GM19467 (cell line): ENCODE data around the gene ADH1B.
"Not testable (repeated sequence)": the region's sequence is repeated elsewhere in the genome, so short reads cannot be mapped to it uniquely, and the experiment has no call there.

ENCODE experiments used
- ATAC-seq: cut with Tn5 transposase; IDR thresholded peaks from one replicate; pipeline ENCODE4 v1.9.1; 2021; ENCODE audit warnings: mild to moderate bottlenecking, moderate library complexity; ENCODE audit not compliant: unreplicated experiment

The ADH1B gene

GRCh38 chr4:99321241-99322191 is at the start of gene ADH1B:
Gene ADH1B, minus strand, starts transcription at chr4:99321401. Its CDS starts 70 bp downstream, at chr4:99321331.
- no peak for ATAC-seq

GRCh38 chr4:99367817-99368216 is 46.6 kb upstream of the ADH1B start:
- not testable (repeated sequence) for ATAC-seq

- no peak for ATAC-seq
These were observed 45.3 kb upstream of the ADH1B start for GRCh38 chr4:99366491-99366890.

- ATAC-seq = no peak
These were observed 41.6 kb upstream of the ADH1B start for GRCh38 chr4:99362768-99363167.

GRCh38 chr4:99361899-99362275 is 40.7 kb upstream of the ADH1B start:
- no peak for ATAC-seq

GRCh38 chr4:99361268-99361898 is 40.2 kb upstream of the ADH1B start:
- no peak for ATAC-seq

- no peak for ATAC-seq
These were observed 38.4 kb upstream of the ADH1B start for GRCh38 chr4:99359480-99360204.

- ATAC-seq = no peak
These were observed 36.7 kb upstream of the ADH1B start for GRCh38 chr4:99357948-99358347.

- peak; percentile 75 for ATAC-seq
These were observed 35.8 kb upstream of the ADH1B start for GRCh38 chr4:99356992-99357391.

GRCh38 chr4:99356149-99356548 is 34.9 kb upstream of the ADH1B start:
- ATAC-seq = not testable (repeated sequence)

GRCh38 chr4:99352602-99353537 is 31.7 kb upstream of the ADH1B start, which contains the start of gene ADH1C:
Gene ADH1C, minus strand, starts transcription at chr4:99352746. Its CDS starts 71 bp downstream, at chr4:99352675.
- no peak for ATAC-seq

- no peak for ATAC-seq
These were observed 30.3 kb upstream of the ADH1B start for GRCh38 chr4:99351487-99351886.

GRCh38 chr4:99349338-99349737 is 28.1 kb upstream of the ADH1B start:
- no peak for ATAC-seq

GRCh38 chr4:99342624-99343023 is 21.4 kb upstream of the ADH1B start:
- ATAC-seq = not testable (repeated sequence)

GRCh38 chr4:99341426-99341825 is 20.2 kb upstream of the ADH1B start:
- no peak for ATAC-seq

- ATAC-seq = no peak
These were observed 18.0 kb upstream of the ADH1B start for GRCh38 chr4:99339172-99339571.

GRCh38 chr4:99336553-99336952 is 15.4 kb upstream of the ADH1B start:
- ATAC-seq = no peak

GRCh38 chr4:99334880-99335279 is 13.7 kb upstream of the ADH1B start:
- ATAC-seq = no peak

GRCh38 chr4:99330648-99331047 is 9.4 kb upstream of the ADH1B start:
- no peak for ATAC-seq

- no peak for ATAC-seq
These were observed 8.7 kb upstream of the ADH1B start for GRCh38 chr4:99329876-99330275.
